GM19239 (cell line): ENCODE measurements around the gene SNX14.
"Not testable (repeated sequence)": the region's sequence is repeated elsewhere in the genome, so short reads cannot be mapped to it uniquely, and the experiment has no call there.

Source experiments
- DNase-seq: peaks from one replicate; pipeline ENCODE4 v3.0.0; 2011; ENCODE audit warnings: low spot score; ENCODE audit not compliant: insufficient read length
- FAIRE-seq: peaks from 2 replicates; lab custom pipeline; 2011; peaks lifted over from hg19 to GRCh38; lab: Jason Lieb, UNC

Gene SNX14

GRCh38 chr6:85591207-85591606 lies 2.5 kb downstream of the SNX14 start:
- no peak for FAIRE-seq
- DNase-seq, result no peak

- DNase-seq, result no peak
- no peak for FAIRE-seq
Observed at GRCh38 chr6:85585741-85586140, 7.9 kb downstream of the SNX14 start.

GRCh38 chr6:85582832-85583231 lies 10.8 kb downstream of the SNX14 start:
- not testable (repeated sequence) for DNase-seq, FAIRE-seq

- FAIRE-seq, result no peak
- DNase-seq, result no peak
Observed at GRCh38 chr6:85581572-85581971, 12.1 kb downstream of the SNX14 start.

GRCh38 chr6:85580878-85581267 lies 12.8 kb downstream of the SNX14 start:
- FAIRE-seq, result no peak
- no peak for DNase-seq

GRCh38 chr6:85580118-85580877 lies 13.4 kb downstream of the SNX14 start:
- DNase-seq, result no peak
- no peak for FAIRE-seq

GRCh38 chr6:85579581-85579980 lies 14.1 kb downstream of the SNX14 start:
- FAIRE-seq (no peak), DNase-seq (no peak)

- DNase-seq, result no peak
- peak; percentile 72 for FAIRE-seq
Observed at GRCh38 chr6:85576476-85576875, 17.2 kb downstream of the SNX14 start.

GRCh38 chr6:85574932-85575598 lies 18.6 kb downstream of the SNX14 start:
- FAIRE-seq (peak; percentile 14), DNase-seq (no peak)

- DNase-seq, result no peak
Observed at GRCh38 chr6:85569323-85569722, 24.3 kb downstream of the SNX14 start.

GRCh38 chr6:85568411-85568810 lies 25.2 kb downstream of the SNX14 start:
- DNase-seq, result no peak
- FAIRE-seq, result no peak

More at GRCh38 chr6:85569323-85569722, 24.3 kb downstream of the SNX14 start:
- FAIRE-seq, result no peak

- FAIRE-seq (peak; percentile 47), DNase-seq (no peak)
Observed at GRCh38 chr6:85565736-85566135, 27.9 kb downstream of the SNX14 start.

GRCh38 chr6:85564223-85564622 lies 29.4 kb downstream of the SNX14 start:
- DNase-seq, FAIRE-seq: not testable (repeated sequence)

GRCh38 chr6:85561750-85562357 lies 31.8 kb downstream of the SNX14 start:
- no peak for DNase-seq
- no peak for FAIRE-seq

- FAIRE-seq, result peak; percentile 68
- no peak for DNase-seq
Observed at GRCh38 chr6:85556992-85557668, 36.5 kb downstream of the SNX14 start.

GRCh38 chr6:85552652-85553051 lies 41.0 kb downstream of the SNX14 start:
- FAIRE-seq (no peak), DNase-seq (no peak)

- no peak for DNase-seq
- no peak for FAIRE-seq
Observed at GRCh38 chr6:85551264-85551663, 42.4 kb downstream of the SNX14 start.

GRCh38 chr6:85547719-85548118 lies 45.9 kb downstream of the SNX14 start:
- FAIRE-seq, result no peak
- no peak for DNase-seq

GRCh38 chr6:85544776-85545175 lies 48.9 kb downstream of the SNX14 start:
- no peak for FAIRE-seq

GRCh38 chr6:85537055-85537494 lies 56.6 kb downstream of the SNX14 start:
- DNase-seq (no peak), FAIRE-seq (no peak)

More at GRCh38 chr6:85544776-85545175, 48.9 kb downstream of the SNX14 start:
- no peak for DNase-seq
